GM21786 (cell line): ENCODE measurements around the gene KIN.
"Not testable (repeated sequence)": the region's sequence is repeated elsewhere in the genome, so short reads cannot be mapped to it uniquely, and the experiment has no call there.

Experiments
- ATAC-seq: cut with Tn5 transposase; IDR thresholded peaks from one replicate; pipeline ENCODE4 v1.9.1; 2021; ENCODE audit not compliant: unreplicated experiment

The KIN gene, protein sequence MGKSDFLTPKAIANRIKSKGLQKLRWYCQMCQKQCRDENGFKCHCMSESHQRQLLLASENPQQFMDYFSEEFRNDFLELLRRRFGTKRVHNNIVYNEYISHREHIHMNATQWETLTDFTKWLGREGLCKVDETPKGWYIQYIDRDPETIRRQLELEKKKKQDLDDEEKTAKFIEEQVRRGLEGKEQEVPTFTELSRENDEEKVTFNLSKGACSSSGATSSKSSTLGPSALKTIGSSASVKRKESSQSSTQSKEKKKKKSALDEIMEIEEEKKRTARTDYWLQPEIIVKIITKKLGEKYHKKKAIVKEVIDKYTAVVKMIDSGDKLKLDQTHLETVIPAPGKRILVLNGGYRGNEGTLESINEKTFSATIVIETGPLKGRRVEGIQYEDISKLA

DNA sequence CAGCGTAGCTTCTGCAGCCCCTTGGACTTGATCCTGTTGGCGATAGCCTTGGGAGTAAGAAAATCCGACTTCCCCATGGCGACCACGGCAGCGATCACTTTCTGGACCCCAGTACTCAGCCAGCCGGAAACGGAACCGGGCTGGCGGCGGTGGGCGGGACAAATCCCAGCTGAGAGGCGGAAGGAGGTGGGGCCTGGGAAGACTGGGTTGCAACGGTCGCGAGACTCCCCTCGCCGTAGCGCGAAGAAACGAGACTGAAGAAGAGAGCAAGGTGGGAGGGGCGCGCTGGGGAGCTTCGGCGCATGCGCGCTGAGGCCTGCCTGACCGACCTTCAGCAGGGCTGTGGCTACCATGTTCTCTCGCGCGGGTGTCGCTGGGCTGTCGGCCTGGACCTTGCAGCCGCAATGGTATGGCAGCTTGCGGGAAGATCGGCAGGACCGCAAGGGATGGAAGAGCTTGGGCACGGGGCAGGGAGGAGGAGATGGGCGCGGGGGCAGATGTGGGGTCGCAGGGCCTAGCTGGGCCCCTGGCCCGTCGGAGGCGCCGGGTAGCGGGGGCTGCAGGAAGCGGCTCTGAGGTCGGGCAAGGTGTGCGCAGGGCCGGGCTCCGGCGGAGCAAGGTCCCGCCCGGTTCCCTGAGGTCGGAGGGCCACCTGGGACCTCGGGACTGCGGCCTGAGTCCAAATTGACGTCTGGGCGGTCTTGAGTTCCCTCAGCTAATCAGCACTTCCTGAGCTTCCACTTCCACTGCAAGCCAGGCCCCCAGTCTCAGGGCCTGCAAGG, at the start of gene KIN, which contains the start of gene ATP5F1C:
KIN (minus strand) TSS at position 137 of the 782 bp plus-strand sequence; CDS start at position 77, 60 bp downstream.
ATP5F1C (plus strand) TSS at position 321 of the 782 bp plus-strand sequence; CDS start at position 352, 31 bp downstream.
- ATAC-seq, result peak; percentile 96

DNA sequence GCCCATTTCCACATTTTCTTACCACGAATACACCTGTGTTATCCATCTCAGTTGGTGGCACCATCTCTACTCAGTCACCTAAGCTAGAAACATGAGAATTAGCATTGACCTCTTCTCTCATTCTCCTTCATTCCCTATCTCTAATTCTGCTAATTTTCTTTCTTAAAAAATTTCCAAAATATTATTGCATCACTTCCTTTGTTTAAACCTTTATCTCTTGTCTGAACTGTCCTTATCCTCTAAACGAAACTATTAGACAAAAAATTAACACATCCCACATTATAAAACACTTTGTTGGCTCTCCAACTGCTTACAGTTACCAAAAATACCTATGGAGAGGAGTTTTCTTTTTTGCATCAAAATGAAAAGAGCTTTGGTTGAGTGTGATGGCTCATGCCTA, 48.8 kb upstream of the KIN start:
- ATAC-seq, result no peak

DNA sequence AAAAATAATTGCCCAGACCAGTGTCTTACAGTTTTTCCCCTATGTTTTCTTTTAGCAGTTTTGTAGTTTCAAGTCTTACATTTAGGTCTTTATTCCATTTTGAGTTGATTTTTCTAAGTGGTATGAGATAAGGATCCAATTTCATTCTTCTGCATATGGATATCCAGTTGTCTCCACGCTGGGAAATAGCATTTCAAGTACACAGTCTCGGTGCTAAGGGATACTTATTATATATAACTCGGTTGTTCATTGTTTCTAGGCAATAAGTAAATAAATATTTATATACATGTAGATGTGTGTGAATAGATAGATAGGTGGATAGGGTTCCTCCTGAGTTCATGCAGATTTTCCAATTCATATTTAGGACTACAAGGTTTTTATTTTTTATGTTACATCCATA, 46.5 kb upstream of the KIN start:
- no peak for ATAC-seq

DNA sequence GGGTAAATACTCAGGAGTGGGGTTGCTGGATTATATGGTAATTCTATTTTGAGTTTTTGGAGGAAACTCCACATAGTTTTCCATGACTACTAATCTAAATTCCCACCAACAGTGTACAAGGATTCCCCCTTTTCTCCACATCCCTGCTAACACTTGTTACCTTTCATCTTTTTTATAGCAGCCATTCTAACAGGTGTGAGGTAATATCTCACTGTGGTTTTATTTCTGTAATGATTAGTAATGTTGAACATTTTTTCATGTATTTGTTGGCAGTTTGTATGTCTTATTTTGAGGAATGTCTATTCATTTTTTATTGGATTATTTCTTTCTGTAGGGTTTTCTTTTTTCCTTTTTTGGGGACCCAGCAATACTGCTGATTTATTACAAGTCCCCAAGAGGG, 45.4 kb upstream of the KIN start:
- ATAC-seq, result no peak

DNA sequence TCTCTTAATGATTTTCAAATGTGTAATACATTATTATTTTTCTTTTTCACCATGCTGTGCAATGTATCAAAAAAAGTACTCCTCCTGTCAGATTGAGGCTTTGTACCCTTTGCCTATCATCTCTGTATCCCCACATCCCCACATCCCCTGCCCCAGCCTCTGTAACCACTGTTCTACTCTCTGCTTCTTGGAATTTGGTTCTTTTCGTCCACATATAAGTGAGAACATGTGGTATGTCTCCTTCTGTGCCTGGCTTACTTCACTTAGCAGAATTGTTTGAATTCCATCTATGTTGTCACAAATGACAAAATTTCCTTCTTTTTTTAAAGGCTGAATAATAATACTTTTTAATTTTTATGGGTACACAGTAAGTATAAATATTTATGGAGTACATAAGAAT, 44.3 kb upstream of the KIN start:
- no peak for ATAC-seq

DNA sequence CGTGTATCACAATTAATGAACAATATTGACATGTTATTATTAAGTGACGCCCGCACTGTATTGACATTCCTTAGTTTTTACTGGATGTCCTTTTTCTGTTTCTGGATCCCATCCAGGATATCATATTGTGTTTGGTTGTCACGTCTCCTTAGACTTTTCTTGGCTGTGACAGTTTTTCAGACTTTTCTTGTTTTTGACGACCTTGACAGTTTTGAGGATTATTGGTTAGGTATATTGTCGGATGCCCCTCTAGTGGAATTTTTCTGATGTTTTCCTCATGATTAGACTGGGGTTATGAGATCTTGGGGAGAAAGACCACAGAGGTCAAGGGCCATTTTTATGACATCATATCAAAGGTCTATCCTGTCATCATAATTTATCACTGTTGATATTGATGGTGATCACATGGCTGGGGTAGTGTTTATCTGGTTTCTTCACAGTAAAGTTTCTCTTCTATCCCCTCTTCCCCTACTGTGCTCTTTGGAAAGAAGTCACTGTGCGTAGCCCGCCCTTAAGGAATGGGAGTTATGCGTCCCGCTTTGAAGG, 41.6 kb upstream of the KIN start:
- no peak for ATAC-seq

DNA sequence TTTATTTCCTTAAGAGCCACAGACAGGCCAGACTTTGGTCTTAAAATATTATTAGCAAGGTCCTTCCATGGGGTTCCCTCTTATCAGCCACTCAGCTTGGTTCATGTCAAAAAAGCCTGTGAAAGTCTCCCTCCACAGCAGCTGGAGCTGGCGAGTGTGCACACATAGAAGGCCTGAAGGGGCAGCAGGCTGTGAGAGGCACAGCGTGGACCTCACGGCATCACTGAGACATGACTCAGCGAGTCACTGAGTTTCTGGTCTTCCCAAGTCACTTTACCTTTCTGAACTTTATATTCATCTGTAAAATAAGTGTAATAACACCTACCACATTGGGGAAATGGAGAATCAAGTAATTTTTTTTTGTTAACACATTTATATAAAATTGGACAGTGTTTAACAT, 39.2 kb upstream of the KIN start:
- ATAC-seq, result no peak

DNA sequence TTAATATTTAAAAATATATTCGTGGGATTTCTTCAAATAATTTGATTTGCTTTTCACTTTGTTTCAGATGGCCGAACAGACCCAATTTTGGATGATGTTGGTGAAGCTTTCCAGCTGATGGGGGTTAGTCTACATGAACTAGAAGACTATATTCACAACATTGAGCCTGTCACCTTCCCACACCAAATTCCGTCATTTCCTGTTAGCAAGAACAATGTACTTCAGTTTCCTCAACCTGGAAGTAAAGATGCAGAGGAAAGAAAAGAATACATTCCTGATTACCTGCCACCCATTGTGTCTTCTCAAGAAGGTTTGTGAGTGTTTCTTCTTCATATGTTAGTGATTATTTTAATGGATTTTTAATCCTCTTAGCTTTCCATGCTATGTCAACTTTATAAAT, 36.5 kb upstream of the KIN start:
- ATAC-seq, result no peak

DNA sequence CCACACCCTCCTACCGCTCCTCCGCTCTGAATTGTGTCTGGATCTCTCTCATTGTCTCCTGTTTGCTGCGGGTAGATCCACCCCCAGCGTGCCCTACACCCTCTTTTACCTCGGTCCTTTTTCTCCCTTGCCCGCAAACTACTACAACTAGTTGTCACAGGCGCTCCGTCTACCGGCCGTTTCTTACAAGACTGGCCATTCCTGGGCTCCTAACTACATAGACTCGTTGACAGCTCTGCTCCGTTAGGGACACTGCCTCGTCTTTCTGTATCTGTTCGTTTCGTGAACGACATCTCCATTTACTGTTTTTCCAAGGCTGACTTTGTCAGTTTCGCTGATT, 31.3 kb upstream of the KIN start:
- ATAC-seq, result peak; percentile 48

DNA sequence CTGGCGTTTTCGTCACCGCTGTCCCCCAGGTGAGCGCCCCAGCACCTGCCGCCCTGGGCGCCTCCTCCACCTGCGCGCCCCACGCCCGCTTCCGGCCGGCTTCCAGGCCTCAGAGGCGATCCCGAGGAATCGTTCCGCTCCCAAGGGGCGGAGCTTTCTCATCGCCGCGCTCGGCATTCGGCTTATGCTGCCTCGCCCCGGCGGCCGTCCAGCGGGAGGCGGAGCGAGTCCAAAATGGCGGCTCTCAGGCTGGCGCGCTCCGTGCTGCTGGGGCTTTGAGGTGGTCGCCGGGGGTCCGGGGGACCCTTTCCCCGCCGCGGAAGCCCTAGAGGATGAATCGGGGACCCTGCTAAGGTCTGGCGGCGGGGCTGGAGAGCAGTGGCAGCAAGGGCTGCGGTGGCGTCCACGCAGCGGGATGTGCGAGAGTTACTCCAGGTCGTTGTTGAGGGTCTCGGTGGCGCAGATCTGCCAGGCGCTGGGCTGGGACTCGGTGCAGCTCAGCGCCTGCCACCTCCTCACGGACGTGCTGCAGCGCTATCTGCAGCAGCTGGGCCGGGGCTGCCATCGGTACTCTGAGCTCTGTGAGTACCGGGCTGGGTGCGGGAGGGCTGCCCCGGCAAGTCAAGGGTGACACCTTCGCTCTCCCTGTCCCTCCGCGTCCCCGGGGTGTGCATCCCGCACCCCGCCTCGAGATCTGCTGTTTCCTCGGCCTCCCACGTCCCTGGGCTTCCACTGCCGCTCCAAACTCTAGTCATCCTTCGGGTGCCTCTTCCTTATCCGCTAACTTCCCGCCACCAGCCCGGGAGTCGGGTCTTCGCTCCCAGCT, 30.7 kb upstream of the KIN start, which contains the start of gene TAF3:
TAF3 (plus strand) TSS at position 211 of the 826 bp plus-strand sequence; CDS start at position 416, 205 bp downstream.
- peak; percentile 79 for ATAC-seq

DNA sequence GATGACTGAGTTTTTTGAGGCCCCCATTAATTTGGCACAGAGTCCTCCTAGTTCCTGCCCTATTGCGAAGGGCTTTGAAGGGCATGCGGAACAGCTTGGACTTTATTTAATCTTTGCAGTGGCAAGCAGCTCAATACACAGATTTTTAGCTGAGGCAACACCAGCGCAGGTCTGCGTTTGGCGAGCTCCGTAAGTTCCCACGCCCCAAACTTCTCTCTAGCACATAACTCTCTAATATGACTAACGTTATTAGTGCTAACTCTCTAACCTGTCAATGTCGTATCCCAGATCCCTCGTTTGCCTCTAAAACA, 30.1 kb upstream of the KIN start:
- peak; percentile 5 for ATAC-seq

DNA sequence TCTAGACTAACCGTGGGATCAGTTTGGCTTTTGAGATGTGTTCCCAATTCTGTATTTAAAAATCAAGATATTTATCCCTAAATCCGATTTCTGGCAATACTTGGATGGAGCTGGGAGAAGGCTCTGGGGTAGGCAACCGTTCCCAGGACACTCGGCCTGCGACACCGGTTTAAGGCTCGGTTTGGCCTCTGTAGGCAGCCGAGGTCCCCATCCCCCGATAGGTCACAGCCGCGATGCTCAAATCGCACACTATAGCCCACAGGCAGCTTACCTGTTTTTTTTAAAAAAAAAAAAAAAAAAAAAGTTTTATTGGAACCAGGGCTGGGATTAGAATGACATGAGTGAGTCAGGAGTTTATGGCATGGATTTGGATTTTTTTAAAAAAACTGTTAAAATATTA, 29.8 kb upstream of the KIN start:
- no peak for ATAC-seq

DNA sequence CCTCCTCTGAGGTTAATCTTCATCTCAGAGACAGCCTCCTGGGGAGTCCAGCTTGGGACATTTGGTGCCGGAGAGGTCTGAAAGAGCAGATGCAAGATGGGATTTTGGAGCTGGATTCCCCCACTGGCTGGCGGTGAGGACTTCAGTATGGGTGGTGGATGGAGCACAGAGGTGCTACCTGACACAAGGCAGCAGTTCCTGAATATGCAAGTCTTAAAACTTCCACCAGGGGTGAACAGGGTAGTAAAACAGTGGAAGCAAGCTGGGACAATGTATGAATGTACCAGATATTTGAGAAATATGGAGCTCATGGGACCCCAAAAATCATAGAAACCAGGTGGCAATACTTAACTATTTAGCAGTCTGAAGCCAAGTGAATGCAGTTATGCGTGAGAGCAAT, 25.7 kb upstream of the KIN start:
- no peak for ATAC-seq

DNA sequence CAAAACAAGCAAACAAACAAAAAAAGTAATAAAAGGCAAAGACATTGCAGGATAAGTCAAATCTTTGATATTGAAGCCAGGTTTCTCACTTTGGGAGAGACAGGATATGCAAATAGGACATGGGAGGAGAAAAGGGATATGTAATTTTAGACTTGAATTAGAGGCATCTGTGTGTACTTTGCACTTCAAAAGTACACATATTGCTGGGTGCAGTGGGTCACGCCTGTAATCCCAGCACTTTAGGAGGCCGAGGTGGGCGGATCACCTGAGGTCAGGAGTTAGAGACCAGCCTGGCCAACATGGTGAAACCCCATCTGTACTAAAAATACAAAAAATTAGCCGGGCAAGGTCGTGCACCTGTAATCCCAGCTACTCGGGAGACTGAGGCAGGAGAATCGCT, 23.9 kb upstream of the KIN start:
- ATAC-seq, result not testable (repeated sequence)

DNA sequence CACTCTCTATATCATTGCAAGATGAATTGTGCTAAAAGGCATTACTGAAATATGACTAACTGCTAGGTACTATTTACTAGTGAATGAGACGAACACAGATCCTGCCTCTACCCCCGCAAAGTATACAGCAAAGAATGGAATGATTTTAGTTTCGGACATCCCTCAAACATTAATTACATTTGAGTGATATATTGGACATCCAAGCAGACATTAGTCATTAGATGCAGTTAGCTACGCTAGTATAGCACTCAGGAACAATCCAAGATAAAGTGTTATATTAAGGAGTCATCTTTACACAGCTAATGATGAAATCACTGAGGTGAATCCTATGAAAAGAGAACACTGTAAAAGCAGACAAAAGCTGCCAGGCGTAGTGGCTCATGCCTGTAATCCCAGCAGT, 23.2 kb upstream of the KIN start:
- ATAC-seq, result no peak

DNA sequence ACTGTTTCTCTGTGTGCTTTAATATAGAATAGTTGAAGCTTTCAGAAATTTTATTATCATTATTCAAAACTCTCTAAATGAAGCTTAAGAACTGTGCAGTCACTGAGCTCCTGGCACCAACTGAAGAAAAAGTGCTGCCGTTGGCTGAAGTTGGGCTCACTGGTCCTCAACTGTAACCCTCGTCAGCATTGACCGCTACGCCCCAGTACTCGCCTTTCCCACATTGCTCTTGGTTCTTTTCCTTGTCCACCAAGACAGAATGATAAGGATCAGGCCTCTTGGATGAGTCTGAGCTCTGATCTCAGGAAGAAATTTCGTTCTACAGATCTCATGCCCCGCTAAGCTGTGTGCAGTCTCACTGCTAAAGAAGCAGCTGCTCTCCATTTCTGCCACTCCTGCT, 22.6 kb upstream of the KIN start:
- ATAC-seq, result no peak

DNA sequence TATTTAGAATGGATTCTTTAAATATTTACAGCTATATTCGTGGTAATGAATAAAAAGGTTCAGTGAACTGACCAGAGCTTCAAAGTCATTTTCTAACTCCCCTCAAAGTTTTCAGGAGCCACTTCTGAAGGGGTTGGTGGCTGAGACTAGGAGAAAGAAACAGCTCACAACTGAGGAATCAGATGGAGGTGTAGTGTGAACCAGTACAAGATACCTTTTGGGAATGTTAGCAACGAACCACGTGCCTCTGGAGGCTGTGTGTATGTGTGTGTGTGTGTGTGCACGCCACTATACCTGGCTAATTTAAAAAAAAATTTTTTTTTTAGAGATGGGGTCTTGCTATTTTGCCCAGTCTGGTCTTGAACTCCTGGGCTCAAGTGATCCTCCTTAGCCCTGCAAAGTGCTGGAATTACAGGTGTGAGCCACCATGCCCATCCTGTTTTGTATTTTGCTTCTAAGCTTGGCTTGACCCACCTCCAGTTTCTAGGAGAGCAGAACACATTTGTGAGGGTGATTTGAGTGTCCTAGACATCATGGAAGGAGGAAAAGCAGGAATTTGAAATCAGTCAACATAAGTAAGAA, 21.0 kb upstream of the KIN start:
- ATAC-seq, result no peak

DNA sequence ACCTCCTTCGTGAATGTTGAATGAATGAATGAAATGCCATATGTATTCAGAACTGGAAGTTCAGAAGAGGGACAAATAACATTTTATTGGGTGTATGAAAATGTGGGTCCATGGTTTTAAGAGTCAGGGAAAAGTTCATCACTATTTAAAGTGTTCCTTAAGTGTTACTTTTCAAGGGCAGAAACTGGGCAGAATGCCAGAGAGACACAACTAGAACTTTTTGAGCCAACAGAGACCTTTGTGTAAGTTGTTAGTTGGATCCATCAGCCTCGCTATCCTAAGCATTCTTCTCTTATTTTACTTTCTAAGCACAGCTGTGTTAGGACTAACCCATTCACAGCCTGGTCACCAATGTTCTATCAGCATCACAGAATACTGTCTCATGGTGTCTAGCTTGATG, 16.9 kb upstream of the KIN start:
- ATAC-seq, result no peak

DNA sequence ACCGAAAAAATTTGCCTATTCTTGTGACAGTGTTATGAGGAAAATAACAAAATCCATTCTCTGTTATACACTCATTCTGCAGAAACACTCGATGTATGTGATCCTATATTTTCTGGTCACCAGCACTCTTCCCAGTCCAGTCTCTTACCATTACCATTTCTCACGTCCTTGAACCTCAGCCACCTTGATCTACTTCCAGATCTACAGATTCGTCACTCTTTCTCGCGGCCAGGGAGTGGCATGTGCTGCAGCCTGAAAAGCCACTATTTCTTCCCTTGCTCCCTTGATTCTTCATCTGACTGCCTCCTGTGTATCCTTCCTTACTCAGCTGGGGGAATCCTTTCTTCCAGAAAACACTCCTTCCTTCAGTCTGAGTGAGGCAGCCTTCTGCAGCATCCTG, 16.4 kb upstream of the KIN start:
- ATAC-seq, result no peak

DNA sequence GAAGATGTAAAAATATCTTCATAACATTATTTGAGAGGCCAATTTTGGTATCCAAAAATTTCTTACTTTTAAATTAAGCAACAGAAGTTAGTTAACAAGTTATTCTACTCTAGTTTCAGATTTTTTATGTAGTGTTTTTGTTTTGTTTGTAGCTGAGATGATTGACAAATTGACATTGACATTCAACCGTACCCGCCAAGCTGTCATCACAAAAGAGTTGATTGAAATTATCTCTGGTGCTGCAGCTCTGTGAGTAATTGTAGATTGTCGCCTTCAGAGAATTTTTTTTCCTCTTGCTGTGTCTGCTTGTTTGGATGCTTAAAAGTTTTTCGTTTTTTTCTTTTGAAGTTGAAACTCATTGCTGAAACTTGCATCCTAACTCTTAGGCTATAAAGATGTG, 14.8 kb upstream of the KIN start:
- ATAC-seq, result no peak

DNA sequence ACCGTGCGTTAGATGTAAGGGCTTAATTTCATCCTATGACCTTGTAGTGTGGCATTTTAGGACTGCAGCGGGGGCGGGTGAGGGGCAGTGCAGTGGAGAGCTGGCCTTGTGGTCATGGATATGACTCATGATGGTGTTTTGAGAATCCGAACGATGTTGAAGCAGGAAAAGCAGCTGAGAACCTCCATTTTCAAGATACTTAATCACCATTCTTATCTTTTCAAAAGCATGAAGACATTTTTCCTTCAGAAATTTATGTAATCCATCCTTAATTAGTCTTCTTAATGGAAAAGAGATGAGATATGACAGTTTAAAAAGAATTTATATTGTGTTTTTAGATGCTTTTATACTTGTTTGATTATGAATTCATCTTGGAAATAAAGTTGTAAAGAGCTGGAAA, 9.8 kb upstream of the KIN start:
- no peak for ATAC-seq
